AG08395 (cell line): Measurements from ENCODE around the gene NXF1.
"Not testable (repeated sequence)": the region's sequence is repeated elsewhere in the genome, so short reads cannot be mapped to it uniquely, and the experiment has no call there.

Experiments used
- DNase-seq: peaks from one replicate; pipeline ENCODE4 v3.0.0; 2012; ENCODE audit warnings: mixed read lengths, low spot score

NXF1 gene

DNA sequence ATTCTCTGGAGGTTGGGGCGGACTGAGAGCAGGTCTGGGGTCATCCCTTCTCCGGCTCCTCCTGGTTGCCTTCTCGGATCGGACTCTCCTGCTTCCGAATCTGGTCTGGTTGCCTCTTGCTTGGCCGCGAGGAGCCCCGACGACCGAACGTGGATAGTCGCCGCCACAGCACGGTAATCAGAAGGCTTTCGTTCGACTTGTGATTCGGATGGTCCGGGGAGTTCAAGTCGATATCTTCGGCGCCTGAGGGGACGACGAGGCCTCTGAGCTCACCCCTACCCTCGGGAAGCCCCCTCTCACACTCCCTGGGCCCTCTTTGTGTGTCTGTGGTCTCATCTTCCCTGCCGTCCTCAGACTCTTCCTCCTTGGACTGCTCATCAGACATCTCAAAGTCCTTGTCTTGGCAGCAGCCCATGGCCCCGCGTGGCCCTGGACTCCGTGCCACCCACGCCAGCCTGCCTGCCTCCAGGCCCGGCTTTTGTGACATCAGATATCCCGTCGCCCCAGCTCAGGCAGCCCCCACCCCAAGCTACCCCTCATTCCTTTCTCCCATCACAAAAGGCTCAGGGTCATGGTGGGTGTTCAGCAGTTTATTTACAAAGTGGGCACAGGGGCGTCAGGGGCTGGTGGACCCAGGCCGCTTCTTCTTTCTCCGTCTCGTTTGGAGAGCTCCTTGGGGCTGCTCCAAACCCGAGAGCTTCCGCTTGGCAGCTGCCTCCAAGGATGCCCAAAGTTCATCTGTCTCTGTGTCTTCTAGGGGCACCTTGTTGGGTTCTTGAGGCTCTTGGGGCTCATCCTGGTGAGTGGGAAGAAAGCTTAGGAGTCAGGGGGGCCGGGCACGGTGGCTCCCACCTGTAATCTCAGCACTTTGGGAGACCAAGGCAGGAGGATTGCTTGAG, 27.3 kb upstream of the NXF1 start, which contains the start of gene TEX54:
Gene TEX54, minus strand, starts transcription at position 506 of the 899 bp plus-strand sequence.
- DNase-seq: no peak

DNA sequence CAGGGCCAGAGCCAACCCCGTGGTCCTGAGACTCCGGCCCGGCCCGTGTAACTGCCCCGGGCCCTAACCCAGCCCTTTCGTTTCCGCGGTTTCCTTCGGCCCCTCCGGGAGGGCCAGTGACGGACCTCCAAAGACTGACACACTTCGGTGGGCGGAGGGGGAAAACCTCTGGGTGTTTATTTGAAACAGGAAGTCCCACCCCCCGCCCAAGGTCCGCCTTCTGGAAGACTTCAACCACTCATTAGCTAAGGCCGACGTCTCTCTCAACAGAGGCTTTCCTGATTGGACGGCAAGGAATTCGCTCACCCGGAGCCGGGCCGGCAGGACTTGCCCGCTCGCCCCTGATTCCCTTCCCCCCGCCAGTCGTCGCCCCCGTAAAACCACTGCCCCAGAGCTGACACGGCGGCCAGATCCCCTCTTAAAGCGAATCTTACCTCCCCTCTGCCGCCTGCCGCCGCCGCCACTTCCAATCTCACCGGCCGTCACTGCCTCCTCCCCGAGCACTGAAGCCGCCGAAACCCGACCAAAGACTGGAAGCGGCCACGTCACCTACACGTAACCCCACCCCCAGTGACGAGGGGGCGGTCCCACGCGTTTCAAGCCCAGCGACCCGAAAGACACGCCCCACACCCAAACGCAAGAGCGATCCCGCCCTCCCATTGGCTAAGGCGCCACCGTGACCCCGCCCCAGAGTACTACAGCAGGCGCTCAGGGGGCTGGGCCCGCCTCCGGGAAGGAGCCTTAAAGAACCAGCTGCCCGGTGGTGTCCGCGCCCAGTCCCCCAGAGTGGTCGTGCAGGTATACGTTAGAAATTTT, 26.5 kb upstream of the NXF1 start, which contains the start of gene STX5:
Gene STX5, minus strand, starts transcription at position 532 of the 816 bp plus-strand sequence. CDS start 808 bp downstream, outside the sequence.
- DNase-seq: peak; percentile 98

DNA sequence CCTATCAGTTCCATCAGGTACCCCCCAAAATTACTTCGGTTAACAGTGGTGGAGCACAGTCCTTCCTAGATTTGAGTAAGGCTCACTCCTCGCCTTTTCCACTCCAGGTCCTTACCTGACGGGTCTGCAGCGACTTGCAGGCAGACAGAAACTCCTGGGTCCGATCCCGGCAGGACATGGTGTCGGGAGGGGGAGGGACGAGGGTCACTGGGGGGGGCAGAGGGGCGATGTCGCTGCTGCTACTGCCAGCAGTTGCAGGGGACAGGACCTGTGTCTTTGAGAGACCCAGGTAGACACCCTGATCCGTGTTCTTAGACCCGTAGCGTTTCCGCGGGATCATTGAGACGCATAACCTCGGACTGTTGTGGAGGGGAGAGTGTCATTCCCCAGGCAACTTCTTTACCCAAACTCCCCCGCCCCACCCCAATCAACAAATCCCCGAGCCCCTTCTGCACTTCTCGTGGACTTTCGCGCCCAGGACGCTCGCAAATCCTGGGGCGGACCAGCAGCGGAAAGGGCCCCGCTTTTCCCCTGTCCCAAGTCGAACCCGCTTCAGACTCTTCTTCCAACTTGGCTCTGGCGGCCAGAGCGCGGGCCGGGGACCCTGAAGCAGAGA, 25.8 kb upstream of the NXF1 start:
- peak; percentile 17 for DNase-seq

DNA sequence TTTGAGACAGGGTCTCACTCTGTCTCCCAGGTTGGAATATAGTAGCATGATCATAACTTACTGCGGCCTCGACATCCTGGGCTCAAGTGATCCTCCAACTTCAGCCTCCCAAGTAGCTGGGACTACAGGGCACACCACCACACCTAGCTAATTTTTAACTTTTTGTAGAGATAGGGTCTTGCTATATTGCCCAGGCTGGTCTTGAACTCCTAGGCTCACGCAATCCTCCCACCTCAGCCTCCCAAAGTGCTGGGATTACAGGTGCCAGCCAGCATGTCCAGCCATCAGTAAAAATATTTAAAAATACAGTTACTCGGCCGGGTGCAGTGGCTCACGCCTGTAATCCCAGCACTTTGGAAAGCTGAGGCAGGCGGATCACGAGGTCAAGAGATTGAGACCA, 22.9 kb upstream of the NXF1 start:
- not testable (repeated sequence) for DNase-seq

DNA sequence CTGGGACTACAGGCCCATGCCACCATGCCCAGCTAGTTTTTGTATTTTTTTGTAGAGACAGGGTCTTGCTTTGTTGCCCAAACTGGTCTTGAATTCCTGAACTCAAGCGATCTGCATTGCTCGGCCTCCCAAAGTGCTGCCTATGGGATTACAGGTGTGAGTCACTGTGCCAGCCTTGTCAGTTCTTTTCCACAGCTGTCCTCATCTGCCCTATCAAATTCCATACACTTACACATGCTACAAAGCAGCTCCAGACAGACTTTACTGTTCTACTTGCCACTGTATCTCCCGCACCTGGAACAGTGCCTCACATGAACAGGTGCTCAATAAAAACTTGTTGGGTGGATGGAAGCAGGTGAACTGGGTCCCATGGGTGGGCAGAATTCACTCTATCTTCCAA, 18.4 kb upstream of the NXF1 start:
- DNase-seq: no peak

DNA sequence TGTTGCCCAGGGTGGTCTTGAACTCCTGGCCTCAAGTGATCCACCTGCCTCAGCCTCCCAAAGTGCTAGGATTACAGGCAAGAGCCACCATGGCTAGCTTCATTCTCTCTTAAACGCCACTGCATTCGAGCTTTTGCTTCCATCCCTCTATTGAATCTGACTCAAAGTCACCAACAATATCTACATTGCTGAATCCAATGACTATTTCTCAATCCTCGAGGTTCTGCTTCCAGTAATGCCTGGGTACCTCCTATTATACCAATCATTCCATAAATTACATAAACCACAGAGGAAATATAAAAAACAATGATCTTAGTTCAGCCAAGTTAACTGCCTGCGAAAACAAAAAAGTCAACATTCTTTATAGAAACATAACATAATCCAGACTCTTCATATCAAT, 11.9 kb upstream of the NXF1 start:
- DNase-seq: no peak

DNA sequence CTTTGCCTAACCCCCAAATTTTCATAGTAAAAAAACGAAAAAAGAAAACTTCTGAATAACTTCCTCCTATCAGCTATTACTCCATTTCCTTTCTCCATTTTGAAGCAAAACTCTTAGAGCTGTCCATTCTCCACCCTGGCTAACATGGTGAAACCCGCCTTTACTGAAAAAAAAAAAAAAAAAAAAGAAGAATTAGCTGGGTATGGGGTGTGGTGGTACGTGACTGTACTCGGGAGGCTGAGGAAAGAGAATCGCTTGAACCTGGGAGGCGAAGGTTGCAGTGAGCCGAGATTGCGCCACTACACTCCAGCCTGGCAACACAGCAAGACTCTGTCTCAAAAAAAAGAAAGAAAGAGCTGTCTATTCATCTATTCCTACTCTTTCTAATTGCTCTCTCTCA, 11.3 kb upstream of the NXF1 start:
- no peak for DNase-seq

DNA sequence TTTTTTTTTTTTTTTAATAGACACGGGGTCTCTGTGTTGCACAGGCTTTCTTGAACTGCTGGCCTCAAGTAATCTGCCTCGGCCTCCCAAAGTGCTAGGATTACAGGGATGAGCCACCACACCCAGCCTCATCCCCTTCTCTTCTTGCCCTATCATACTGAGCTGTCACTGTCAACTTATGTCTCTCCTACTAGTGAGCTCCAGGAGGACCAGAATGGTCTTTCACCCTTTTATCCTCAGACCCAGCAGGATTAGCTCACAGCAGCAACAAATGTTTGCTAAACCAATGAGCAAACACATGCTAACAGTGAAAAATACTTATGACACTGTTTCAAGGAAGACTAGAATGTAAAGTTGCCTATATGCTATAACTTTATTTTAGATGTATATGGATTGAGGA, 6.4 kb upstream of the NXF1 start:
- DNase-seq: no peak

DNA sequence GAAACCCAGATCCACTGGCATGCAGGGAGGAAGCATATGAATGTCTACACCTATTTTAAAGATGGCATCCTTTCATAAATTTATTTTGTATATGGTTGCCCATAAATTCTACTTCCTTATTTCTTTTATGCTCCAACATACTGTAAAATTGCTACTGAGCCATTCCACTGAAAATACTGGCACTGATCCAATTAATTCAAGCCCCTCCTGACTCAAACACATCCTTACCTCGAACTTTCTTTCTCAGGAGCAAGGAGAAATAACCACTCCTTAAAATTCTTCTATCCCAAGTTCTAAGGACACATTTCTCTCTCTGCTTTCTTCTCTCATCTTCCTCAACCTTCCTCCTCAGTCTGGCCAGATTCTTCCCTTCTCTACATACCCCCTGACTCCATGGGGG, 5.5 kb upstream of the NXF1 start:
- no peak for DNase-seq

DNA sequence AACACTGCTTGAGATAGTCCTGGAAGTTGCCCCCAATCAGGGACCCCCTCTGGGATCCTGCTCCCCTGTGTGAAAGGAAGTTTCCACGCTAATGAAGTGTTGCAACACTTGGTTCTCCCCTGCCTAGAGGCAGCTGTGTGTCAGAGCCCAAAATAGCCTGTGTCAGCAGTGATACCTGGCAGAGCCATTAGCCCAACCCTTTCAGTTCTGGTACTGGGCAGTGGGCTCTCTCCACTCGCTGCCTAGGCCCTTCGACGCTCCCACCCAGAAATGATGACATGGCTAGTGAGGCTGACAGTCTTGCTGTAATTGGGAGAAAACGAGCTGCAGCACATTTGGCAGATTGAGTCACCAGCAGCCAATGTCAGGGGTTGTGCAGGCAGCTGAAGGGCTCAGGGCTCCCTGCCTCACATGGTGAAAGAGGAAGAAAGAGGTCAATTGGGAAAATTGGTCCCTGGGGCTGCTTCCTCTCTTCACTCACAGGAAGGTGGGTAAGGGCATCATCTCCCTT, 1.4 kb upstream of the NXF1 start:
- DNase-seq: no peak

DNA sequence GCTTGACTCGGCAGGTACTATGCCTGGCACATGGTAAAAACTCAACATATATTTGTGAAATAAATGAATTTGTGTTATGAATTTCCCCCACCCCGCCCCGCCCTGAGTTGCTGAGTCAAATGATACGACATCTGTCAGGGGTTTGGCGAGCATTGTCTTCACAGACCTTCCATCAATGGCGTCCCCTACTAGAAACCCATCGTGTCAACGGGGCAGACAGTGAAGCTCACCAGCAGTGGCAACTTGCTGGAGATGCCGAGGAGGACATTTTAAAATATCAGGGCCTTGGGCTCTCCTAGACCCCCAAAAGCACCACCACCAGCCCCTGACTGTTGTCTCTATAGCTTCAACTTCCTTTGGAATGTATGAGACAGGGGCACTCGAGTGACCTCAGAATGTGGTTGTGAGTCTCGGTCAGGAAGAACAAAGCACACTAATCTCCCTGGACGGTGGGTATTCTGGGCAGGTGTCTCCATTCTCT, 761 bp upstream of the NXF1 start:
- DNase-seq: no peak

DNA sequence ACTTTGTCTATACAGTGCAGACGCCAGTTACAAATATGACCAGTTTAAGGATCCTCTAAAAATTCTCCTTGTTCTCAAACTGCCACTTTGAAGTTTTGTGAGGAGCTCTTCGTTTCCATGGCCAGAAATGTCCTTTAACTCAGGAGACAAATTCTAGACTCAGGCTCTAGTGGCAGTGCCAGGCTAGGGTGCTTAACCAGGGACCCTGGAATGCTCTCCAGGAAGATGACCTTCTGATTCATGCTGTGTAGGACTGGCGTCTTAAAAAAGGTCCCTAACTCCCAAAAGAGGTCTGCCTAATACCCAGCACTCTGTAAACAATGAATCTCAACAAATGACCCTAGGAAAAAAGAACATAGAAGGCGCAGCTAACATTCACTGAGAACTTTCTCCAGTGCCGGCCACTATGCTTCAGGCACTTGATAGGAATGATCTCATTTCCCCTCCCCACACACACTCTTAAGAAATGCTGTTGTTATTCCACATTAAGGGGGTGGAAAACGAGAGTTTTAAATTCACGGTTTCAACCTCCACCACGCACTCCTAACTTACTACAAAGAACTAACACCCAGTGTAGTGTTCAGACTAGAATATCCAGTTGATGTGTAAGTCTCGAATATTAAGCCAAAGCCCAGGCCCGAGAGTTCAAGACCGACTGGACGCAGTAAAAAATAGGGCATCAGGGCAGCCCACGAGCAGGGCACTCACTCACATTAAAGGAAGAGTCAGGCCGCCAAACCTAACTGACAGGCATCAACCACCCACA, 747 bp downstream of the NXF1 start:
- DNase-seq: no peak

DNA sequence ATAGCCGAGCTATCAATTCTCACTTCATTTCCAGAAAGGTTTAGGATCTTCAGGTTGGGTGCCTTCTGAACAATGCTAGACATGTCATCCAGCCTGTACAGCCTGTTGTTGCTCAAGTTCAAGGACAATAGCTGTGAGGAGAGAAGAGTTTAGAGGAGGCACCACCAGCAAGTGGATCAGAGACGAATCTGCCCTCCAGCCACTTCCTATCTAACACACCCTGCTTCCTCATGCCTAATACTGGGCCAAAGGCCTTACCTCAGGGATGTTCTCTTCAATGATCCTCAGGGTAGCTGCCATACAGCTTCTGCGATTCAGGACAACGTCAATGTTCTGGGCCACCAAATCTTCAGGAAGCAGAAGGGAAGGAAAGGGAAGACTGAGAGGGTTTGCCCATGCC, 4.2 kb downstream of the NXF1 start:
- DNase-seq: no peak

DNA sequence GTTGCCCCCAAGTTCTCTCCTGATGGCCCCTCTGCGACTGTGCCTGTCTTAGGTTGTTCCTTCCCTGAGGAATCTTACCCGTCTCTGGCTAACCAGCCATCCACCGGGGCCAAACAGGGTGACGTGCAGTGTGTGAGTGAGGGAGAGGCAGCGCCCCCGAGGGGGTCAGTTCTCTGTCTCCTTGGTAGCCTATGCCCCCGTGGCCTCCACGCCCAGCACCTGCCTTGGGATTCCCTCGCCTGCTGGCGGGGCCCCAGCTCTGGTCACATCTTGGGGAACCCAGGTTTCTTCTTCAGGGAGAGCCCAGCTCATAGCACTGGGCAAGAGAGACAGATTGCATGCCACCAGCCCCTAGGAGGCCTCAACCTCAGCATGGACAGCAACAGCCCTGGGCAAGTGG, 5.8 kb downstream of the NXF1 start:
- no peak for DNase-seq

DNA sequence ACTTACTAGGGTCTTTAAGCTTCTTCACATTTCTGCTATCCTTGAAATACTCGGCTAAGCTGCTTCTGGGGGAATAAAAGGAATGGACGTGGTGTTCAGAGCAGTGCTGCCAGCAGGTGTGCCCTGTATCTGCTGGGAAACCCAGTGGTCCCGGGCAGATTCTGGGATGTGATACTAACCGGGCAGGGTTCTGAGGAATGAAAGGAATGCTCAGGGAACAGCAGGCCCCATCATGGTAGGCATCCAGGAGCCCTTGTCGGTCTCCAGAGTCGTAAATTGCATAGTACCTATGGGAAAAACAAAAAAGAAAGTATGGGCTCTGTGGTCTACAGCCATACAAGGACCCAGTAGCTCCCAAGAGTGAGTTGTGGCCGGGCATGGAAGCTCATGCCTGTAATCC, 9.0 kb downstream of the NXF1 start:
- no peak for DNase-seq

DNA sequence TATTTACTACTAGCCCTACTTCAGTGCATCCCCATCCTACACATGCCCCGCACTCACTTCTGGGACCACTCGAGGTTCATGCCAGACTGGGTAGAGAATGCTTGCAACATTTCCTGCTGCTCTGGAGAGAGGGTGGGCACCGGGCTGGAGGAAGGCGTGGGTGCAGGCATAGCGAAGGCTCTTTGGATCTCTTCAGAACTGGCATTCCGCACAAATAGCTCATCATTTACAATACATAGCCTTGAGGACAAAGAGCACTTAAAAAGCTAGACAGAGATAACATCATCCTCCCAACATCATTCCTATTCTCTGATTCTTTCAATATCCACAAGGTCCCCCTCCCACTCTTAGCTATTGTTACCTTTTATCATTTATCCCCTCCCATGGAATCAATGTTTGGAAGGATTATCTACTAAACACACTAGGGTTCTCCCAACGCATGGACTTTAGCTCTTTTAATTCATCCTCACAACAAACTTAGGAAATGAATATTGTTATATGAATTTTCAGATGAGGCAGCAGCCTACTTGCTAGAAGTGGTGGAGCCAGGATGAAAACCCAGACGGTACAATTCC, 11.0 kb downstream of the NXF1 start:
- DNase-seq: no peak

DNA sequence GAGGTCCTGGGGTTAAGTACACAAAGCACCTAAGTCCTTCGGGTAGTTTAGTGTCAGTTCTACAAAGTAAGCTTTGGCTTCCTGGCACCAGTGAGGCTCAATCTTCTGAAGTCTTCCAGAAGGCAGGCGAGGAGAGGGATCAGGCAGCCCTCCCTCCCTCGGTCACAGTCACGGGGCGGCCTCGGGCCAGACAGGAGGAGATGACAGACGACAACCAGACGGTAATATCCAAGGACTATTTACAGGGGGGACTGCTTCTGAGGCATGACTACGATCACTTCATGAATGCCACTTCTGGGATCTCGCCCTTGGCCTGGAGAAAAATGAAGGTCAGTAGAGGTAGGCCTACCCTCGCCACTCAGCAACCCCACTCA, 13.1 kb downstream of the NXF1 start:
- DNase-seq: no peak

DNA sequence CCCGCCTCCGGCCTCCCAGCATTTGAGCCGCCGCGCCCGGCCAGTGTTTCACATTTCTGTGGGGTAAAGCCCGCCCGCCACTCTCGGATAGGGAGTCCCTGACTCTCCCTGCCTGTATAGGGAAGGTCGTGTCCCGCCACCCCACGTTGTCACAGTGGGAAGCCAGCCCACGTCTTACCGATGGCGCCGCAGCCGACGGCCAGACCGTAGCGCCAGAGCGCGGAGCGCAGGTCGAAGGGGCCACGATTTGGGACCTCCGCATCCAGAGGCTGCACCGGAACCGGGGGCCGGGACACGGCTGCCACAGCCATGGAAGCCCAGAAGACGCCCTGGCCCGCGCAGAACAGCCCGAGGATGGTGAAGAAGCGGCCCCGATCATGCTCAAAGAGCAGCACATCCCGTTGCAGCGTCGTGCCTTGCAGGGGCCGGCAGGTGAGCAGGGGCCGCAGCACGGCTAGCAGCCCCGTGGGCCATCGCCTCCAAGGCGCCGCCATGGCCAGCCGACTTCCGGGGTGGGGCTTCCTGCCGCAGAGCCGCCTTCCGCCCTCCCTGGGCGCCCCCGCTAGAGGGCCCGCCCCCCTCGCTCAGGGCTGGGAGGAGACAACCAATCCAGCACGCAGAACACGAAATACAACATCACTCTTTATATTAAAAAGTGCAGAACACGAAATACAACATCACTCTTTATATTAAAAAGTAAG, 13.6 kb downstream of the NXF1 start, which contains the start of gene TMEM223:
Gene TMEM223, minus strand, starts transcription at position 506 of the 701 bp plus-strand sequence. Its CDS starts 12 bp downstream, at position 494.
- DNase-seq: peak; percentile 93

DNA sequence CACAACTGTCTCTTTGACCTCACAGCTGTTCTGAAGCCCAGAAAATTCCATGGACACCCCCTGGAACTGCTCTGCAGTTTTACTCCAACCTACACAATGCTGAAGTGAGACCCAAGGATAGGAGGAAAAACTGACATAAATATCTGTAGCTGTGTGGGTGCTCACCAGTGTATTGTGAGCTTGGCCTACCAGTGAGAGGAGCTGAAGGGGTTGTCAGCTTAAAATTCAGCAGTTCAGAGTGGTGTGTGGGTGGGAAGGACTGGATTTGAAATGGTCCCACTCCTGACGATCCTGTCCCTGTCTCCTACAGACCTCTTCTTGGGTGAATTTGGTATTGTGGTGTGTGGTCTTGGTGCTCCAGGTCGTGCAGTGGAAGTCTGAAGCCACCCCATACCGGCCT, 15.7 kb downstream of the NXF1 start:
- no peak for DNase-seq

DNA sequence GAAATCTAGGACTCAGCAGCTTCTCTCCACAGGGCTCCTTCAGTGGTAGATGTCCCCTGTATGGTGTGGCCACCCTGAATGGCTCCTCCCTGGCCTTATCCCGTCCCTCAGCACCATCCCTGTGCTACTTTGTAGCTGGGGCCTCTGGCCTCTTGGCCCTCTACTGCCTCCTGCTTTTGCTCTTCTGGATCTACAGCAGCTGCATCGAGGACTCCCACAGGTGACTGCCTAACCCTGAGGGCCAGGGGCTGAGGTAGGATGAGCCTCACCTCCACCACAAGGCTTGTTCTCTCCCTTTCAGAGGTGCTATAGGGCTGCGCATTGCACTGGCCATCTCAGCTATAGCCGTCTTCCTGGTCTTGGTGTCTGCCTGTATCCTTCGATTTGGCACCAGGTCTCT, 16.2 kb downstream of the NXF1 start:
- no peak for DNase-seq
